GM10266 (cell line): ENCODE results near the gene LPAR5.

ENCODE experiments used
- DNase-seq: peaks from one replicate; pipeline ENCODE4 v3.0.0; 2012; ENCODE audit errors: extremely low spot score
- CTCF ChIP-seq: IDR thresholded peaks from 2 replicates; pipeline ENCODE4 v1.5.1; 2012; ENCODE audit warnings: mild to moderate bottlenecking, low read depth; ENCODE audit not compliant: control insufficient read depth, insufficient read depth; ENCODE audit errors: missing control alignments

Gene LPAR5

GRCh38 chr12:6569786-6570185, 66.0 kb downstream of the LPAR5 start:
- no peak for DNase-seq
- TF ChIP-seq CTCF, result no peak

GRCh38 chr12:6569312-6569711, 66.4 kb downstream of the LPAR5 start:
- DNase-seq, result no peak
- no peak for TF ChIP-seq CTCF
